ENCODE results near the gene CRY1. TPM values are rescaled to one million over a fixed set of nuclear protein-coding genes. Genes with fewer than 3 reads are reported as not detected.

CRY1 gene
- total and polyA plus RNA-seq, 8 donors = 19.4 to 33.7 (median 27.4) TPM

GRCh38 chr12:106947461-106947860 lies 145.9 kb downstream of the CRY1 start:
- Histone ChIP-seq H3K4me3 (no peak overlapping the region), H3K27me3 (peaks cover 0 to 3% of the 10 kb centered on the region in 2 donors), H3K9me3 (peaks cover 0 to 3% of the 10 kb centered on the region in 2 donors), H3K36me3 (no peaks in the 10 kb centered on the region), H3K4me1 (no peaks in the 10 kb centered on the region), H3K27ac (no peak overlapping the region)
- ATAC-seq (no peak), DNase-seq (no peak)
- intact Hi-C loops (cut with DNase I) = no loop called here
- TF ChIP-seq CTCF (IDR thresholded peaks at IDR 0.05) = no peak

GRCh38 chr12:106945261-106945851 lies 148.0 kb downstream of the CRY1 start:
- H3K4me3 ChIP-seq = no peak overlapping the region
- intact Hi-C loops (cut with DNase I) = no loop called here
- no peaks in the 10 kb centered on the region for H3K4me1 ChIP-seq
- peaks cover 0 to 12% of the 10 kb centered on the region in 2 donors for H3K27me3 ChIP-seq
- DNase-seq (no peak), ATAC-seq (no peak)
- no peak for TF ChIP-seq CTCF (IDR thresholded peaks at IDR 0.05)
- H3K9me3 ChIP-seq = peaks cover 0 to 3% of the 10 kb centered on the region in 2 donors
- H3K36me3 ChIP-seq = no peaks in the 10 kb centered on the region
- no peak overlapping the region for H3K27ac ChIP-seq

GRCh38 chr12:106942775-106943174 lies 150.6 kb downstream of the CRY1 start:
- H3K4me3 ChIP-seq = no peak overlapping the region
- no peak overlapping the region for H3K27ac ChIP-seq
- intact Hi-C loops (cut with DNase I) = no loop called here
- peaks cover 0 to 32% of the 10 kb centered on the region in 2 donors for H3K27me3 ChIP-seq
- H3K36me3 ChIP-seq = no peaks in the 10 kb centered on the region
- TF ChIP-seq CTCF (IDR thresholded peaks at IDR 0.05) = no peak
- H3K9me3 ChIP-seq = peaks cover 0 to 3% of the 10 kb centered on the region in 2 donors
- DNase-seq (no peak), ATAC-seq (no peak)
- no peaks in the 10 kb centered on the region for H3K4me1 ChIP-seq

- intact Hi-C loops (cut with DNase I) = no loop called here
- no peak for DNase-seq
- H3K9me3 ChIP-seq = no peaks in the 10 kb centered on the region
- ATAC-seq = no peak
- no peaks in the 10 kb centered on the region for H3K36me3 ChIP-seq
- no peak overlapping the region for H3K27ac ChIP-seq
- H3K27me3 ChIP-seq = peaks cover 0 to 31% of the 10 kb centered on the region in 2 donors
- H3K4me1 ChIP-seq = no peaks in the 10 kb centered on the region
- TF ChIP-seq CTCF (IDR thresholded peaks at IDR 0.05) = no peak
- H3K4me3 ChIP-seq = no peak overlapping the region
Measured at GRCh38 chr12:106941481-106942156, 151.7 kb downstream of the CRY1 start.

Other genes starting within 250 kb of the CRY1 start
- 10 to 100 TPM; 42.7 to 59.3 TPM for gene TMEM263, start 137.6 kb downstream of the CRY1 start, total RNA-seq
- 10 to 100 TPM; 78.7 to 94.8 (median 82.4) TPM for gene TMEM263, start 137.6 kb downstream of the CRY1 start, polyA plus RNA-seq (ENCODE audit: insufficient read length in 6 of 6)
- gene MTERF2, start 106.4 kb downstream of the CRY1 start, total RNA-seq = 10 to 100 TPM; 10.8 to 11.0 TPM
- gene MTERF2, start 106.4 kb downstream of the CRY1 start, polyA plus RNA-seq (ENCODE audit: insufficient read length in 6 of 6) = 10 to 100 TPM; 37.2 to 49.6 (median 43.1) TPM

All from left lung (tissue), 10 donors.